PFSK-1 (cell line): Measurements from ENCODE around the gene LAMB1.

Source experiments
- POLR2AphosphoS5 ChIP-seq: IDR thresholded peaks from 2 replicates; pipeline ENCODE4 v1.6.1; 2012; ENCODE audit warnings: low read depth, mild to moderate bottlenecking, control low read depth, low read length, moderate library complexity
- TAF1 ChIP-seq: IDR thresholded peaks from 2 replicates; pipeline ENCODE4 v1.6.1; 2012; ENCODE audit warnings: low read length, control low read depth, borderline replicate concordance; ENCODE audit not compliant: insufficient read depth

DNA sequence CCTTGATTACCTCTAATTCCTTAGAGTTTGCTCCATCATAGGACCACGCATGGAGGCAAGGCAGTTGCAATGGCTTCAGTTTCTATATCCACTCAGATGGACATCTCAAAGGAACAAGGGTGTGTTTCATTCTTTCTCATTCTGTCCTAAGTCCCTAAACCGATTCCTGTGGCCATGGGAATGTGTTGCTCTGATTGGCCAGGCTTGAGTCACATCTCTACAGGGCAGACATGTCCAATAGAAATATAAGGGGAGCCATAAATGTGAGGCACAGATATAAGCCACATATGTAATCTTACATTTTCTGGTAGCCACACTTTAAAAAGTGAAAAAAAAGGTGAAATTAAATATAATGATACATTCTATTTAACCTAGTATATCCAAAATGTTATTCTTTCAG is 128.8 kb downstream of the LAMB1 start:
- TF ChIP-seq POLR2AphosphoS5 (no peak), TAF1 (no peak)
